Activated naive CD4-positive, alpha-beta T cell treated with anti-CD3 and anti-CD28 coated beads, Interleukin-2, amount 50 U/mL, for 24 hours (primary cell): ENCODE results near the gene ATP6V0E1.
A peak's percentile ranks its signal among the peaks of the same experiment; 100 is the strongest.

Source experiments
- H3K27ac Mint-ChIP-seq: one replicate; pipeline ENCODE4 v1.8.0; 2021; ENCODE audit warnings: mild to moderate bottlenecking, mixed read lengths
- H3K27me3 Mint-ChIP-seq: one replicate; pipeline ENCODE4 v1.8.0; 2021; ENCODE audit warnings: mixed read lengths
- H3K36me3 Mint-ChIP-seq: one replicate; pipeline ENCODE4 v1.8.0; 2021; ENCODE audit warnings: mixed read lengths
- H3K4me1 Mint-ChIP-seq: one replicate; pipeline ENCODE4 v1.8.0; 2021; ENCODE audit warnings: mixed read lengths
- H3K4me3 Mint-ChIP-seq: one replicate; pipeline ENCODE4 v1.8.0; 2021; ENCODE audit warnings: mild to moderate bottlenecking, mixed read lengths
- H3K9me3 Mint-ChIP-seq: one replicate; pipeline ENCODE4 v1.8.0; 2021; ENCODE audit warnings: mixed read lengths

Gene ATP6V0E1

GRCh38 chr5:172983542-172984243 is at the start of gene ATP6V0E1:
TSS of gene ATP6V0E1 (plus strand) at chr5:172983771. CDS start at chr5:172983861, 90 bp downstream.
- H3K4me1 Mint-ChIP-seq, result peaks cover 46% of the 10 kb centered on the region
- peak within 1 kb of the TSS; percentile 97 for H3K4me3 Mint-ChIP-seq

GRCh38 chr5:172935096-172935495 is 48.5 kb upstream of the ATP6V0E1 start:
- H3K9me3 Mint-ChIP-seq, result no peaks in the 10 kb centered on the region
- peaks cover 3% of the 10 kb centered on the region for H3K36me3 Mint-ChIP-seq
- H3K4me1 Mint-ChIP-seq, result peaks cover 7% of the 10 kb centered on the region
- no peak overlapping the region for H3K27ac Mint-ChIP-seq
- H3K4me3 Mint-ChIP-seq, result no peak overlapping the region
- H3K27me3 Mint-ChIP-seq, result no peaks in the 10 kb centered on the region

More at GRCh38 chr5:172983542-172984243, at the start of gene ATP6V0E1:
- H3K36me3 Mint-ChIP-seq, result peaks cover 10% of the 10 kb centered on the region
- peak within 1 kb of the TSS; percentile 99 for H3K27ac Mint-ChIP-seq
- H3K9me3 Mint-ChIP-seq, result no peaks in the 10 kb centered on the region
- no peaks in the 10 kb centered on the region for H3K27me3 Mint-ChIP-seq

DNA sequence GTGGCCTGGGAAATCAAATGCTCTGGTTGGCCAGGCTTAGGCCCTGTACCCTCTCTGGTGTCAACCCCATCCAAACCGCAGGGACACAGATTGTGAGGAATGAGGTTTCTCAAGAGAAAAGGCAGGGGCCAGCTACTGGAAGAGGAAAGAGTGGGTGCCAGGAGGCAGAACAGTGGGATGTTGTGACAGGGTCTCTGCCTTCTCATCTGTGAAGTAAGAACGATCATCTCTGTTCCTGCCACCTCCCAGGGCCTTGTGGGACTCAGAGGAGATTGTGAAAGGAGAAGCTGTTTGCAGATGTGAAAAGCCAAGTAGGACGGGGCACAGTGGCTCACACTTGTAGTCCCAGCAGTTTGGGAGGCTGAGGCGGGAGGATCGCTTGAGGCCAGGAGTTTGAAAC is 47.2 kb upstream of the ATP6V0E1 start:
- peaks cover 7% of the 10 kb centered on the region for H3K4me1 Mint-ChIP-seq
- H3K4me3 Mint-ChIP-seq, result no peak overlapping the region
- H3K27ac Mint-ChIP-seq, result no peak overlapping the region
- H3K36me3 Mint-ChIP-seq, result peaks cover 5% of the 10 kb centered on the region
- no peaks in the 10 kb centered on the region for H3K9me3 Mint-ChIP-seq
- H3K27me3 Mint-ChIP-seq, result no peaks in the 10 kb centered on the region

DNA sequence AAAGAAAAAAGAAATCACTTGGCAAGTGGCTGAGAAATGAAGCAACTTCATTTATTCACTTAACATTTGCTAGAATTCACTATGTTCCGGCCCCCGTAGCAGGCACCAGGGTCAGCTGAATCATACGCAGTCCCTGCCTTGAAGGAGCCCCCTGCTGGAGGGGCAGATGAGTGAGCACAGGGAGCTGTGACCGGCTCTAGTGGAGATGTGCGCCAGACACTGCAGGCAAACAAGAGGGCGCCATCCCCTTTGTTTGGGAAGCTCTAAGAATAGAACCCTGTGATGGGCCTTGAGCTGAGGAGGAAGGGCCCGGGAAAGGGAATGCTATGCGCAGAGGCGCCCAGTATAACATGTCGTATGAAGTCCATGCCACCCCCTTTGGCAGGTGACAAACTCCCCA is 44.5 kb upstream of the ATP6V0E1 start:
- Mint-ChIP-seq H3K27me3 (no peaks in the 10 kb centered on the region), H3K36me3 (peaks cover 5% of the 10 kb centered on the region), H3K4me1 (no peaks in the 10 kb centered on the region), H3K9me3 (no peaks in the 10 kb centered on the region), H3K27ac (no peak overlapping the region), H3K4me3 (no peak overlapping the region)

GRCh38 chr5:172939611-172940267 is 43.8 kb upstream of the ATP6V0E1 start:
- Mint-ChIP-seq H3K36me3 (peaks cover 5% of the 10 kb centered on the region), H3K27me3 (no peaks in the 10 kb centered on the region), H3K9me3 (no peaks in the 10 kb centered on the region), H3K4me3 (no peak overlapping the region), H3K27ac (no peak overlapping the region), H3K4me1 (no peaks in the 10 kb centered on the region)

- Mint-ChIP-seq H3K27me3 (no peaks in the 10 kb centered on the region), H3K4me1 (no peaks in the 10 kb centered on the region), H3K9me3 (no peaks in the 10 kb centered on the region), H3K4me3 (no peak overlapping the region), H3K36me3 (peaks cover 7% of the 10 kb centered on the region), H3K27ac (no peak overlapping the region)
Measured at GRCh38 chr5:172940268-172941066, 43.1 kb upstream of the ATP6V0E1 start.

GRCh38 chr5:172941067-172941516 is 42.5 kb upstream of the ATP6V0E1 start:
- Mint-ChIP-seq H3K36me3 (peaks cover 7% of the 10 kb centered on the region), H3K27ac (no peak overlapping the region), H3K4me3 (no peak overlapping the region), H3K9me3 (no peaks in the 10 kb centered on the region), H3K4me1 (no peaks in the 10 kb centered on the region), H3K27me3 (no peaks in the 10 kb centered on the region)

DNA sequence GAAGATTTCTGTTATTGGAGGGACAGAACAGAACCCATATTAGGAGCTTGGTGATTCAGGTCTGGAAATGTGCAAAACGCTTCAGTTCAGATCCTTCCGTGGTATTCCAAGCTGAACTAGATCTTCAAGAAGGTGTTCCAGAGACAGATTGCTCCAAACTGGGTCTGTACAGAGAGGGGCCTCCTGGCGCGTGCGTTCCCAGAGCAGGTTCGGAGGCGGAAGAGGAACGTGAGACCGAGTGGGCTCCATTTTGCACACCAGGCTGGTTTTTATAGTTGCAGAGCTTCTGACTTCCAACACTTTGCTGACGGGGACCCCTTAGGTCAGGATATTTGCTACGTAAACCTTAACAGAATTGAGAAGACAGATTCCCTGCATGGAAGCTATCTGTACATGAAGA is 41.0 kb upstream of the ATP6V0E1 start:
- H3K9me3 Mint-ChIP-seq, result no peaks in the 10 kb centered on the region
- no peaks in the 10 kb centered on the region for H3K27me3 Mint-ChIP-seq
- H3K4me3 Mint-ChIP-seq, result no peak overlapping the region
- no peak overlapping the region for H3K27ac Mint-ChIP-seq
- H3K4me1 Mint-ChIP-seq, result no peaks in the 10 kb centered on the region
- H3K36me3 Mint-ChIP-seq, result peaks cover 5% of the 10 kb centered on the region

GRCh38 chr5:172943283-172943841 is 40.2 kb upstream of the ATP6V0E1 start:
- Mint-ChIP-seq H3K4me1 (no peaks in the 10 kb centered on the region), H3K9me3 (no peaks in the 10 kb centered on the region), H3K27me3 (no peaks in the 10 kb centered on the region), H3K27ac (no peak overlapping the region), H3K36me3 (peaks cover 5% of the 10 kb centered on the region), H3K4me3 (no peak overlapping the region)

GRCh38 chr5:172943906-172944305 is 39.7 kb upstream of the ATP6V0E1 start:
- H3K27ac Mint-ChIP-seq, result no peak overlapping the region
- H3K27me3 Mint-ChIP-seq, result no peaks in the 10 kb centered on the region
- no peaks in the 10 kb centered on the region for H3K9me3 Mint-ChIP-seq
- H3K4me1 Mint-ChIP-seq, result no peaks in the 10 kb centered on the region
- H3K36me3 Mint-ChIP-seq, result peaks cover 5% of the 10 kb centered on the region
- H3K4me3 Mint-ChIP-seq, result no peak overlapping the region

DNA sequence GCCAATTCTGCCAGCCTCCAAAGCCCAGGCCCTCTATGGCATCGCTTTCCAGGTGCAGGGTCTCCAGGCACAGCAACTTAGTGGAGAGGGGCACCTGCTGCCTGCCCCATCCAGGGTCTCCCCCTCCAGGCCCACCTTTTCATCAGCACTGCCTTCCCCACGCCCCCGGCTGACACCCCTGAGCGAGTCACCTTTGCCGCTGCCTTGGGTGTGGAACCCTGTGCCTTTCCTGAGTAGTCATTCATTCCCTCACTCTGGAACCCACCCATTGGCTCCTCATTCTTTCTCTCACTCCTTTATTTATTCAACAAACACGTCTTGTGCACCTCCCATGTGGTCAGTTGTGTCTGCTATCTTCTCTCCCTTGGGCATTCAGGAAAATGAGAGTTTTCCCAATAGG is 38.8 kb upstream of the ATP6V0E1 start:
- H3K4me3 Mint-ChIP-seq, result no peak overlapping the region
- H3K4me1 Mint-ChIP-seq, result no peaks in the 10 kb centered on the region
- H3K9me3 Mint-ChIP-seq, result no peaks in the 10 kb centered on the region
- peaks cover 5% of the 10 kb centered on the region for H3K36me3 Mint-ChIP-seq
- H3K27ac Mint-ChIP-seq, result no peak overlapping the region
- H3K27me3 Mint-ChIP-seq, result no peaks in the 10 kb centered on the region

GRCh38 chr5:172945151-172945550 is 38.4 kb upstream of the ATP6V0E1 start:
- Mint-ChIP-seq H3K4me3 (no peak overlapping the region), H3K27ac (no peak overlapping the region), H3K36me3 (peaks cover 5% of the 10 kb centered on the region), H3K27me3 (no peaks in the 10 kb centered on the region), H3K4me1 (no peaks in the 10 kb centered on the region), H3K9me3 (no peaks in the 10 kb centered on the region)

DNA sequence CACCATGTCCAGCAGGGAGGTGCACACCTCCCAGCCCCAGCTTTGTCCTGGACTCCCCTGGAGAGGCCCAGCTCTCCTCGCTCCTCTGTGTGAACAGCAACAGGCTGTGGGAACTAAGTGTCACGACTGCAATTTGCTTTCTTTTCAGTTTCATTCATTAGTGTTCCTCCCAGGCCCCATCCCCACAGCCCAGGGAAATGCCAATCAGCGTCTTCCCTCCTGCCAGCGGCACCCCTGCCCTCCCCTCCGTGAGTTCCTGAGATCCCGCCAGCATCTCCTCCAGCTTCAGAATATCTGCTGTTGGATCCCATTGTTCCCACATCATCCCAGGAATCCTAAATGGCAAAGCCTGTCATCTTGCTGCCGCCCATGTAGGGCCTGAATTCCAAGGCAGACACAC is 37.4 kb upstream of the ATP6V0E1 start:
- Mint-ChIP-seq H3K36me3 (peaks cover 5% of the 10 kb centered on the region), H3K27me3 (no peaks in the 10 kb centered on the region), H3K27ac (no peak overlapping the region), H3K9me3 (no peaks in the 10 kb centered on the region), H3K4me1 (no peaks in the 10 kb centered on the region), H3K4me3 (no peak overlapping the region)

- Mint-ChIP-seq H3K27ac (no peak overlapping the region), H3K36me3 (peaks cover 2% of the 10 kb centered on the region), H3K27me3 (no peaks in the 10 kb centered on the region)
Measured at GRCh38 chr5:172949426-172949825, 34.1 kb upstream of the ATP6V0E1 start.

GRCh38 chr5:172950176-172950965 is 33.2 kb upstream of the ATP6V0E1 start:
- no peaks in the 10 kb centered on the region for H3K27me3 Mint-ChIP-seq
- H3K9me3 Mint-ChIP-seq, result no peaks in the 10 kb centered on the region
- H3K27ac Mint-ChIP-seq, result no peak overlapping the region

More at GRCh38 chr5:172949426-172949825, 34.1 kb upstream of the ATP6V0E1 start:
- Mint-ChIP-seq H3K4me1 (no peaks in the 10 kb centered on the region), H3K4me3 (no peak overlapping the region), H3K9me3 (no peaks in the 10 kb centered on the region)

More at GRCh38 chr5:172950176-172950965, 33.2 kb upstream of the ATP6V0E1 start:
- H3K4me3 Mint-ChIP-seq, result no peak overlapping the region
- no peaks in the 10 kb centered on the region for H3K36me3 Mint-ChIP-seq
- no peaks in the 10 kb centered on the region for H3K4me1 Mint-ChIP-seq
